Esophagus squamous epithelium (tissue), 4 donors: ENCODE measurements around the gene C15orf62.

Experiments
- POLR2A ChIP-seq, 4 donors: fragments of 450-650 bp; IDR thresholded peaks; one replicate each; pipeline ENCODE4 v1.6.1; 2017; ENCODE audit warnings: antibody characterized with exemption in 4 of 4, mild to moderate bottlenecking in 4 of 4, moderate library complexity in 3 of 4
- TF ChIP-seq, protein P1 (sequence below), 6 experiments: fragments of 450-650 bp in 4 of 6; fragments of 200-600 bp in 2 of 6; sonication (generic) in 2 of 6; IDR thresholded peaks; one replicate each; pipeline ENCODE4 v1.5.1; 2016 to 2019; ENCODE audit warnings: antibody characterized with exemption in 6 of 6, mild to moderate bottlenecking in 4 of 6, moderate library complexity in 4 of 6

DNA sequence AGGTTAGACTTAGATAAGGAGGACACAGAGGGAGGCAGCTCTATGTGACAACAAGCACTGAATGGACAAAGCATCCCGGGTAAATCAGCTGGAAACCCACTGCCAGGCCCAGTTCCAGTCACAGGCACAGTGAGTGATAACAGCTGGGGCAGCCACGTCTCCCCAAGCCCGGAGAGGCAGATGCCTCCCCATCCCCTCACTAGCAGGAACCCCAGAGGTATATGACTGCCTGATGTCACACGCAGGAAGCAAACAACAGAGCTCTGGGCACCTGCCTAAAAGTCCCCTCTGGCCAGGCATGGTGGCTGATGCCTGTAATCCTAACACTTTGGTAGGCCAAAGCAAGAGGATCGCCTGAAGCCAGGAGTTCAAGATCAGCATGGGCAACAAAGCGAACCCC is 18.2 kb downstream of the C15orf62 start:
- TF ChIP-seq POLR2A (IDR thresholded peaks at IDR 0.05): no peak
- TF ChIP-seq, protein P1, sequence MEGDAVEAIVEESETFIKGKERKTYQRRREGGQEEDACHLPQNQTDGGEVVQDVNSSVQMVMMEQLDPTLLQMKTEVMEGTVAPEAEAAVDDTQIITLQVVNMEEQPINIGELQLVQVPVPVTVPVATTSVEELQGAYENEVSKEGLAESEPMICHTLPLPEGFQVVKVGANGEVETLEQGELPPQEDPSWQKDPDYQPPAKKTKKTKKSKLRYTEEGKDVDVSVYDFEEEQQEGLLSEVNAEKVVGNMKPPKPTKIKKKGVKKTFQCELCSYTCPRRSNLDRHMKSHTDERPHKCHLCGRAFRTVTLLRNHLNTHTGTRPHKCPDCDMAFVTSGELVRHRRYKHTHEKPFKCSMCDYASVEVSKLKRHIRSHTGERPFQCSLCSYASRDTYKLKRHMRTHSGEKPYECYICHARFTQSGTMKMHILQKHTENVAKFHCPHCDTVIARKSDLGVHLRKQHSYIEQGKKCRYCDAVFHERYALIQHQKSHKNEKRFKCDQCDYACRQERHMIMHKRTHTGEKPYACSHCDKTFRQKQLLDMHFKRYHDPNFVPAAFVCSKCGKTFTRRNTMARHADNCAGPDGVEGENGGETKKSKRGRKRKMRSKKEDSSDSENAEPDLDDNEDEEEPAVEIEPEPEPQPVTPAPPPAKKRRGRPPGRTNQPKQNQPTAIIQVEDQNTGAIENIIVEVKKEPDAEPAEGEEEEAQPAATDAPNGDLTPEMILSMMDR (IDR thresholded peaks at IDR 0.05): no peak
